ENCODE results near the gene STX18. TPM values are rescaled to one million over a fixed set of nuclear protein-coding genes. Genes with fewer than 3 reads are reported as not detected.

Gene STX18
- total and polyA plus RNA-seq, 4 donors: 10.2 to 17.1 (median 12.4) TPM

GRCh38 chr4:4428966-4429875, 112.6 kb downstream of the STX18 start:
- Histone ChIP-seq H3K9me3 (ENCODE audit: control insufficient read depth in 4 of 4, low read length in 3 of 4) (no peaks in the 10 kb centered on the region), H3K4me3 (ENCODE audit: low read depth in 1 of 3, low read length in 3 of 3) (no peak overlapping the region), H3K36me3 (ENCODE audit: control insufficient read depth in 4 of 4, insufficient read depth in 3 of 4, low read depth in 1 of 4, low read length in 3 of 4) (peaks cover 0 to 24% (median 17%) of the 10 kb centered on the region in 4 donors), H3K27me3 (ENCODE audit: control insufficient read depth in 4 of 4, insufficient read depth in 4 of 4, low read length in 3 of 4) (no peaks in the 10 kb centered on the region), H3K9ac (ENCODE audit: low read depth in 1 of 2, low read length in 2 of 2) (no peak overlapping the region), H3K4me1 (ENCODE audit: control insufficient read depth in 4 of 4, insufficient read depth in 4 of 4, low read length in 3 of 4) (peaks cover 0 to 3% (median 0%) of the 10 kb centered on the region in 4 donors), H3K27ac (ENCODE audit: low read depth in 1 of 2, low read length in 2 of 2) (no peak overlapping the region)
- no peak for DNase-seq (ENCODE audit: low spot score)
- 97% methylated on average over 10 of the region's 10 CpGs for WGBS
- TF ChIP-seq SP1 (IDR thresholded peaks at IDR 0.05) (no peak), RXRA (IDR thresholded peaks at IDR 0.05) (no peak), HNF4A (conservative IDR thresholded peaks at IDR 0.05) (no peak), GABPA (IDR thresholded peaks at IDR 0.05 in 1 of 2, conservative IDR thresholded peaks at IDR 0.05 in 1 of 2) (no peak), MAX (IDR thresholded peaks at IDR 0.05) (no peak), ZBTB33 (IDR thresholded peaks at IDR 0.05) (no peak), ATF3 (IDR thresholded peaks at IDR 0.05) (no peak), EGR1 (IDR thresholded peaks at IDR 0.05; ENCODE audit: low read depth in 2 of 2) (no peak), JUND (IDR thresholded peaks at IDR 0.05) (no peak), FOXA1 (IDR thresholded peaks at IDR 0.05) (no peak), HNF4G (IDR thresholded peaks at IDR 0.05) (no peak), FOXA2 (IDR thresholded peaks at IDR 0.05) (no peak)

DNA sequence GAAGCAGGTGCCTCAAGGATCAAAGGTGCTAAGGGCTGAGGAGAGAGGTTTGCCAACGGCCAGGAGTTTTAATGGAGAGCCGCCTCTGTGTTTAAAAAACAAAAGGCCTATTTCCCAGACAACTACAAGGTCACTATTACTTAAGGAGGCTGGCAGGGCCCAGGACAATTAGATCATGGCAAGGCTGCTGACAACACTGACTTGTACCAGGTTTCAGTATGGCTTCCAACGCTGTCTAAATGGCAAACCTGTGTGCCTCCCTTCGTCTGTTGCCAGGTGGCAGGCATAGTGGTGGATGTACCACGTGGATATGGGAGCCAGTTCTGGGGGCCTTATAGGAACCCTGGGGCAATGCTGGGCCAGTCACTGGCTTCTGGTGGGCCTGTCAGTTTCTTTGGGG, 114.0 kb downstream of the STX18 start:
- Histone ChIP-seq H3K4me1 (ENCODE audit: control insufficient read depth in 4 of 4, insufficient read depth in 4 of 4, low read length in 3 of 4) (peaks cover 0 to 8% (median under 1%) of the 10 kb centered on the region in 4 donors), H3K36me3 (ENCODE audit: control insufficient read depth in 4 of 4, insufficient read depth in 3 of 4, low read depth in 1 of 4, low read length in 3 of 4) (peaks cover 0 to 18% (median 12%) of the 10 kb centered on the region in 4 donors), H3K9me3 (ENCODE audit: control insufficient read depth in 4 of 4, low read length in 3 of 4) (no peaks in the 10 kb centered on the region), H3K27me3 (ENCODE audit: control insufficient read depth in 4 of 4, insufficient read depth in 4 of 4, low read length in 3 of 4) (no peaks in the 10 kb centered on the region), H3K27ac (ENCODE audit: low read depth in 1 of 2, low read length in 2 of 2) (no peak overlapping the region), H3K4me3 (ENCODE audit: low read depth in 1 of 3, low read length in 3 of 3) (no peak overlapping the region), H3K9ac (ENCODE audit: low read depth in 1 of 2, low read length in 2 of 2) (no peak overlapping the region)
- TF ChIP-seq NR2F2 (IDR thresholded peaks at IDR 0.05): no peak
- TF ChIP-seq GABPA (IDR thresholded peaks at IDR 0.05 in 1 of 2, conservative IDR thresholded peaks at IDR 0.05 in 1 of 2): no peak
- TF ChIP-seq, protein P1, sequence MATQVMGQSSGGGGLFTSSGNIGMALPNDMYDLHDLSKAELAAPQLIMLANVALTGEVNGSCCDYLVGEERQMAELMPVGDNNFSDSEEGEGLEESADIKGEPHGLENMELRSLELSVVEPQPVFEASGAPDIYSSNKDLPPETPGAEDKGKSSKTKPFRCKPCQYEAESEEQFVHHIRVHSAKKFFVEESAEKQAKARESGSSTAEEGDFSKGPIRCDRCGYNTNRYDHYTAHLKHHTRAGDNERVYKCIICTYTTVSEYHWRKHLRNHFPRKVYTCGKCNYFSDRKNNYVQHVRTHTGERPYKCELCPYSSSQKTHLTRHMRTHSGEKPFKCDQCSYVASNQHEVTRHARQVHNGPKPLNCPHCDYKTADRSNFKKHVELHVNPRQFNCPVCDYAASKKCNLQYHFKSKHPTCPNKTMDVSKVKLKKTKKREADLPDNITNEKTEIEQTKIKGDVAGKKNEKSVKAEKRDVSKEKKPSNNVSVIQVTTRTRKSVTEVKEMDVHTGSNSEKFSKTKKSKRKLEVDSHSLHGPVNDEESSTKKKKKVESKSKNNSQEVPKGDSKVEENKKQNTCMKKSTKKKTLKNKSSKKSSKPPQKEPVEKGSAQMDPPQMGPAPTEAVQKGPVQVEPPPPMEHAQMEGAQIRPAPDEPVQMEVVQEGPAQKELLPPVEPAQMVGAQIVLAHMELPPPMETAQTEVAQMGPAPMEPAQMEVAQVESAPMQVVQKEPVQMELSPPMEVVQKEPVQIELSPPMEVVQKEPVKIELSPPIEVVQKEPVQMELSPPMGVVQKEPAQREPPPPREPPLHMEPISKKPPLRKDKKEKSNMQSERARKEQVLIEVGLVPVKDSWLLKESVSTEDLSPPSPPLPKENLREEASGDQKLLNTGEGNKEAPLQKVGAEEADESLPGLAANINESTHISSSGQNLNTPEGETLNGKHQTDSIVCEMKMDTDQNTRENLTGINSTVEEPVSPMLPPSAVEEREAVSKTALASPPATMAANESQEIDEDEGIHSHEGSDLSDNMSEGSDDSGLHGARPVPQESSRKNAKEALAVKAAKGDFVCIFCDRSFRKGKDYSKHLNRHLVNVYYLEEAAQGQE (IDR thresholded peaks at IDR 0.05): no peak
- 94% methylated on average over 5 of the region's 5 CpGs for WGBS
- DNase-seq (ENCODE audit: low spot score): no peak

Data from liver (tissue), 9 donors.